ENCODE results near the gene ST6GALNAC2. TPM values are rescaled to one million over a fixed set of nuclear protein-coding genes. Genes with fewer than 3 reads are reported as not detected.

The ST6GALNAC2 gene
- total RNA-seq, 1 donor from 2014 or later: 1.5 TPM

DNA sequence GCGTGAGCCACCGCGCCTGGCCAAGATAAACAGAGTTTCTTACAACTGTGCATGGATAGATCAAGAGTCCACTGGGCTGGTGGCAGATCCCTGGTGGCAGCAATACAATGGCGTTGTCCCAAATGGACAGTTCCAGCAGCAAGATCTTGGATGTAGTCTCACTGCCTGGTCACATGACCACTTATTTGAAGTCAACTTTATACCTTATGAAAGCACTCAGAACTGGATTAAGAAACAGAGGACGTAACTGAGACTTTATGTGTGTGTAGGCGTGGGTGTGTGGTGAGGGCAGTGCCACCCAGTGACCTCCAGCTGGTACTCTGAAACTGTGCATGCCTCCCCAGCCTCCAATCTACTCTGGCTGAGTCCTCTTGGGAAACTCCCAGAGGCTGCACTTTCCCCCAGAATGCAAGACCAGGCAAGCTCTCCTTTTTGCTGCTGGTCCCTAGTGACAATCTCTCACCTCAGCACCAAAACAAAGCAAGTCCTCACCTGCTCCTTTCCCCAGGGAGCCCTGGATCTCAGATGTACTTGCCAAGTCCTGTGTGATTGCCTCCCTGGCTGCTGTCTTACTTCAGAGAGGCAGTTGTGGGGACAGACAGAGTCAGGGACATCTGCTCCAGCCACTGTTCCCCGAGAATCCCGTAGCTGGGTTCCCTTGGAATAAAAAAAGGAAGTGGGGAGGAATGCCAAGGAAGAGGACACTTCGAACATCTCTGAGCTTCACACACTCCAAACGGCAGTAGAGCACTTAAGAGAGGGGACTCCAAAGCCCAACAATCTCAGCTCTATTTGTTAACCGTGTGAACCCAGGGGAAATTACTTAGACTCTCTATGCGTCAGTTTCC, 11.7 kb upstream of the ST6GALNAC2 start:
- peaks cover 8% of the 10 kb centered on the region for H3K27me3 Mint-ChIP-seq (ENCODE audit: low read depth)
- no peaks in the 10 kb centered on the region for H3K36me3 Mint-ChIP-seq (ENCODE audit: low read depth)
- peak; percentile 14 for DNase-seq (ENCODE audit: low spot score)
- TF ChIP-seq, protein P1, sequence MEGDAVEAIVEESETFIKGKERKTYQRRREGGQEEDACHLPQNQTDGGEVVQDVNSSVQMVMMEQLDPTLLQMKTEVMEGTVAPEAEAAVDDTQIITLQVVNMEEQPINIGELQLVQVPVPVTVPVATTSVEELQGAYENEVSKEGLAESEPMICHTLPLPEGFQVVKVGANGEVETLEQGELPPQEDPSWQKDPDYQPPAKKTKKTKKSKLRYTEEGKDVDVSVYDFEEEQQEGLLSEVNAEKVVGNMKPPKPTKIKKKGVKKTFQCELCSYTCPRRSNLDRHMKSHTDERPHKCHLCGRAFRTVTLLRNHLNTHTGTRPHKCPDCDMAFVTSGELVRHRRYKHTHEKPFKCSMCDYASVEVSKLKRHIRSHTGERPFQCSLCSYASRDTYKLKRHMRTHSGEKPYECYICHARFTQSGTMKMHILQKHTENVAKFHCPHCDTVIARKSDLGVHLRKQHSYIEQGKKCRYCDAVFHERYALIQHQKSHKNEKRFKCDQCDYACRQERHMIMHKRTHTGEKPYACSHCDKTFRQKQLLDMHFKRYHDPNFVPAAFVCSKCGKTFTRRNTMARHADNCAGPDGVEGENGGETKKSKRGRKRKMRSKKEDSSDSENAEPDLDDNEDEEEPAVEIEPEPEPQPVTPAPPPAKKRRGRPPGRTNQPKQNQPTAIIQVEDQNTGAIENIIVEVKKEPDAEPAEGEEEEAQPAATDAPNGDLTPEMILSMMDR (IDR thresholded peaks at IDR 0.05): no peak
- peaks cover 2% of the 10 kb centered on the region for H3K4me1 Mint-ChIP-seq (ENCODE audit: low read depth)
- no peak overlapping the region for H3K4me3 Mint-ChIP-seq (ENCODE audit: unreplicated experiment)
- H3K27ac Mint-ChIP-seq (ENCODE audit: unreplicated experiment): no peak overlapping the region
- no peaks in the 10 kb centered on the region for H3K9me3 Mint-ChIP-seq (ENCODE audit: low read depth)

- Mint-ChIP-seq H3K27ac (ENCODE audit: unreplicated experiment) (no peak overlapping the region), H3K36me3 (ENCODE audit: low read depth) (no peaks in the 10 kb centered on the region), H3K27me3 (ENCODE audit: low read depth) (peaks cover 8% of the 10 kb centered on the region), H3K4me1 (ENCODE audit: low read depth) (peaks cover 2% of the 10 kb centered on the region), H3K9me3 (ENCODE audit: low read depth) (no peaks in the 10 kb centered on the region), H3K4me3 (ENCODE audit: unreplicated experiment) (no peak overlapping the region)
- TF ChIP-seq, protein P1 (IDR thresholded peaks at IDR 0.05): no peak
- DNase-seq (ENCODE audit: low spot score): no peak
Observed at GRCh38 chr17:76594690-76595089, 9.0 kb upstream of the ST6GALNAC2 start.

DNA sequence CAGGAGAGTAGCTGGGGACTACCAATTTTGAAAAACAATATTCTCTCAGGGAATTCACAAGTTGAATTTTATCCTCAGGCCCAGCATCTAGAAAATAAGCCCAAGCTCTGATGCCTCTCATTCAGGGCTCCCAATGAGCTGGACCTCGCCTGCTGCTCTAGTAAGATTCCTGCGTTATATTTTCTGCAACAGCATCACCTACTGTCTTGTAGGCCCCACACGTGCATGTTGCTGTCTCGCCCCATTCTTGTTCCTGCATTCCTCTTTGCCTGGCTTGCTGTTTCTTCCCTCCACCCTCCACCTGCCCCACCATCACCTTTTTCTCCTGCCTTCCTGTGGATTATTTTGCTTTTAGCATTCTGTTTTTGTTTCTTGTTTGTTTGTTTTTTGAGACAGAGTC, 8.3 kb upstream of the ST6GALNAC2 start:
- H3K27ac Mint-ChIP-seq (ENCODE audit: unreplicated experiment): no peak overlapping the region
- H3K4me1 Mint-ChIP-seq (ENCODE audit: low read depth): peaks cover 2% of the 10 kb centered on the region

DNA sequence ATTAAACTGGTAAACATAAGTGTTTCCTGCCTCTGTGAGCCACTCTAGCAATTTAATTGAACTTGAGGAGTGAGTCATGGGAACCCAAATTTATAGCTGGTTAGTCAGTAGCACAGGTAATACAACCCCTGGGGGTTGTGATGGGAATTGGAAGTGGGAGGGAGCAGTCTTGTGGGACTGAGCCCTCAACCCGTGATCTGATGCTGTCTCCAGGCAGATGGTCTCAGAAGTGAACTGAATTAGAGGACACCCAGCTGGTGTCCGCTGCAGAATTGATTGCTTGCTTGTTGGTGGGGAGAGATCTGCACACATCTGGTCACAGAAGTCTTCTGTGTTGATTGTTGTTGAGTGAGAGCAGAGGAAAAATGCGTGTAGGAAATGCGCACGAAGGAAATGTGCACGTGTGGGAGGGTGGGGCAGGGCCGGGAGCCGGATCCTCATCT, 7.7 kb upstream of the ST6GALNAC2 start:
- H3K4me1 Mint-ChIP-seq (ENCODE audit: low read depth): peaks cover 2% of the 10 kb centered on the region
- TF ChIP-seq, protein P1 (IDR thresholded peaks at IDR 0.05): no peak
- H3K9me3 Mint-ChIP-seq (ENCODE audit: low read depth): no peaks in the 10 kb centered on the region
- H3K4me3 Mint-ChIP-seq (ENCODE audit: unreplicated experiment): no peak overlapping the region
- H3K27ac Mint-ChIP-seq (ENCODE audit: unreplicated experiment): no peak overlapping the region
- H3K27me3 Mint-ChIP-seq (ENCODE audit: low read depth): peaks cover 12% of the 10 kb centered on the region
- no peak for DNase-seq (ENCODE audit: low spot score)
- no peaks in the 10 kb centered on the region for H3K36me3 Mint-ChIP-seq (ENCODE audit: low read depth)

More for the DNA sequence above, 8.3 kb upstream of the ST6GALNAC2 start:
- no peaks in the 10 kb centered on the region for H3K9me3 Mint-ChIP-seq (ENCODE audit: low read depth)
- DNase-seq (ENCODE audit: low spot score): no peak
- H3K36me3 Mint-ChIP-seq (ENCODE audit: low read depth): no peaks in the 10 kb centered on the region
- peaks cover 8% of the 10 kb centered on the region for H3K27me3 Mint-ChIP-seq (ENCODE audit: low read depth)
- no peak overlapping the region for H3K4me3 Mint-ChIP-seq (ENCODE audit: unreplicated experiment)
- TF ChIP-seq, protein P1 (IDR thresholded peaks at IDR 0.05): no peak

DNA sequence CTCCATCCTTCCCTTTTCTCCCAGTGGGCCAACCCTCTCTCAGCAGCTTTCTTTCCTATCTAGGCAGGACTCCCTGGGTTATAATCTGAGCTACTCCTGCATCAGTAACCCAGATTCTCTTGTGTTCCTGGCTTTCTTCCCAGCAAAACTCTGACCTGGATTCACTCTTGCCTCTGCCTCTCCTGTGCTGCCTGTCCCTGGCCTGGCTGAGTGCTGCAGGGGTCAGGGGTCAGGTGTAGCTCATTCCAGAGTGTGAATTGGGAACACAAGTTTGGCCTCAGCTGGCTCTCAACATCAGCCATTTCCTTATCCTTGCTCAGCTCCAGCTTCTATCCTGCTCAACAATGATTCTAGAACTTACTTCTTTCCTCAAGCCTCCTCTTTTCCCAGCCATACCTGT, 2.5 kb upstream of the ST6GALNAC2 start:
- no peak for DNase-seq (ENCODE audit: low spot score)
- Mint-ChIP-seq H3K4me1 (ENCODE audit: low read depth) (peaks cover 4% of the 10 kb centered on the region), H3K9me3 (ENCODE audit: low read depth) (no peaks in the 10 kb centered on the region), H3K27ac (ENCODE audit: unreplicated experiment) (no peak overlapping the region), H3K27me3 (ENCODE audit: low read depth) (peaks cover 10% of the 10 kb centered on the region), H3K36me3 (ENCODE audit: low read depth) (no peaks in the 10 kb centered on the region), H3K4me3 (ENCODE audit: unreplicated experiment) (no peak overlapping the region)
- TF ChIP-seq, protein P1 (IDR thresholded peaks at IDR 0.05): no peak

Data from chondrocyte (in vitro differentiated cells).